Adrenal gland (tissue), 12 donors: Measurements from ENCODE around the gene CD248. TPM values are rescaled to one million over a fixed set of nuclear protein-coding genes. Genes with fewer than 3 reads are reported as not detected.
A peak's percentile ranks its signal among the peaks of the same experiment; 100 is the strongest.
"Not testable (repeated sequence)": the region's sequence is repeated elsewhere in the genome, so short reads cannot be mapped to it uniquely, and the experiment has no call there.

Experiments
- DNase-seq, 7 donors: peaks; one replicate each; pipeline ENCODE4 v3.0.0-alpha.2; 2019 to 2020
- H3K27ac ChIP-seq, 5 donors: fragments of 200-600 bp; sonication (generic) in 4 of 5; 1 replicate in 3 of 5; 2 replicates in 2 of 5; pipeline versions ENCODE4 v1.5.1 to v1.8.0; 2016 to 2020; ENCODE audit warnings: mild to moderate bottlenecking in 1 of 5
- H3K27me3 ChIP-seq: fragments of 200-600 bp; 2 replicates; pipeline ENCODE4 v1.8.0; 2021
- H3K36me3 ChIP-seq, 2 donors: fragments of 200-600 bp; replicated peaks in 1 of 2; 1 replicate in 1 of 2; 2 replicates in 1 of 2; pipeline versions ENCODE4 v1.5.1 to v1.8.0; 2018 to 2022
- H3K4me1 ChIP-seq, 2 donors: fragments of 200-600 bp; replicated peaks in 1 of 2; 1 replicate in 1 of 2; 2 replicates in 1 of 2; pipeline versions ENCODE4 v1.5.1 to v1.8.0; 2018 to 2021
- H3K4me3 ChIP-seq, 4 donors: fragments of 200-600 bp; sonication (generic) in 3 of 4; one replicate each; pipeline ENCODE4 v1.5.1; 2016 to 2018
- H3K9me3 ChIP-seq, 3 donors: fragments of 200-600 bp; sonication (generic) in 1 of 3; replicated peaks in 1 of 3; 1 replicate in 2 of 3; 2 replicates in 1 of 3; pipeline versions ENCODE4 v1.5.1 to v1.8.0; 2016 to 2021
- POLR2A ChIP-seq, 2 donors: fragments of 450-650 bp; IDR thresholded peaks; one replicate each; pipeline ENCODE4 v1.6.1; 2017; ENCODE audit warnings: antibody characterized with exemption in 2 of 2, mild to moderate bottlenecking in 2 of 2, moderate library complexity in 1 of 2
- WGBS, 4 donors: extraction: QIAGEN DNeasy Blood & Tissue Kit in 2 of 4; methylation state at CpG; one replicate each; pipeline versions ENCODE4 v1.1.5 to v1.1.7; 2013 to 2017; 5-methylcytosine and 5-hydroxymethylcytosine counted together
- intact Hi-C, 2 donors: fragments of 100-400 bp; cut with DNase I; formaldehyde crosslinking; loops; one replicate each; pipeline versions ENCODE4 v1.14.1 to v1.15.0; 2022 to 2023
- polyA plus RNA-seq, 3 donors: library from polyadenylated mRNA; stranded (reverse); fragments of 200-250 nt in 2 of 3; fragments of 350-450 nt in 1 of 3; fragmentation: Illumina TruSeq in 1 of 3; extraction: RNeasy Lipid Tissue Mini Kit (QIAGEN cat#74804) in 1 of 3; gene quantifications; one replicate each; pipeline ENCODE4 v1.2.3, GENCODE V29; 2013 to 2014
- total RNA-seq, 9 donors: library from RNA; depleted of rRNA in 4 of 9; stranded (reverse); fragments of >200 nt in 4 of 9; fragments of 120-200 nt in 1 of 9; fragmentation: NEBNext Ultra II Directional in 1 of 9; extraction: Animal tissue kit (Norgen Biotek cat#: 25700) in 1 of 9; gene quantifications; one replicate each; pipeline versions ENCODE4 v1.1.0 to v1.2.4, GENCODE V29; 2013 to 2023
- TF ChIP-seq, protein P1 (sequence below), 6 experiments: fragments of 450-650 bp in 4 of 6; fragments of 200-600 bp in 2 of 6; sonication (generic) in 1 of 6; IDR thresholded peaks; 1 replicate in 5 of 6; 2 replicates in 1 of 6; pipeline versions ENCODE4 v1.5.1 to v1.8.0; 2016 to 2021; ENCODE audit warnings: antibody characterized with exemption in 6 of 6, mild to moderate bottlenecking in 2 of 6, moderate library complexity in 1 of 6
- donor health status: healthy with polysubstance abuse.
- donor health status: Bipolar disorder and iron deficiency.
- donor health status: DM: yes; HTN: yes; CAD: no.
- donor health status: DM: no; HTN: no; CAD: no.
- donor health status: DM: no; HTN: no; CAD: no.
- donor health status: DM: yes; HTN: yes; CAD: no.

CD248 gene
- total and polyA plus RNA-seq, 12 donors, result 3.8 to 28.0 (median 15.8) TPM

DNA sequence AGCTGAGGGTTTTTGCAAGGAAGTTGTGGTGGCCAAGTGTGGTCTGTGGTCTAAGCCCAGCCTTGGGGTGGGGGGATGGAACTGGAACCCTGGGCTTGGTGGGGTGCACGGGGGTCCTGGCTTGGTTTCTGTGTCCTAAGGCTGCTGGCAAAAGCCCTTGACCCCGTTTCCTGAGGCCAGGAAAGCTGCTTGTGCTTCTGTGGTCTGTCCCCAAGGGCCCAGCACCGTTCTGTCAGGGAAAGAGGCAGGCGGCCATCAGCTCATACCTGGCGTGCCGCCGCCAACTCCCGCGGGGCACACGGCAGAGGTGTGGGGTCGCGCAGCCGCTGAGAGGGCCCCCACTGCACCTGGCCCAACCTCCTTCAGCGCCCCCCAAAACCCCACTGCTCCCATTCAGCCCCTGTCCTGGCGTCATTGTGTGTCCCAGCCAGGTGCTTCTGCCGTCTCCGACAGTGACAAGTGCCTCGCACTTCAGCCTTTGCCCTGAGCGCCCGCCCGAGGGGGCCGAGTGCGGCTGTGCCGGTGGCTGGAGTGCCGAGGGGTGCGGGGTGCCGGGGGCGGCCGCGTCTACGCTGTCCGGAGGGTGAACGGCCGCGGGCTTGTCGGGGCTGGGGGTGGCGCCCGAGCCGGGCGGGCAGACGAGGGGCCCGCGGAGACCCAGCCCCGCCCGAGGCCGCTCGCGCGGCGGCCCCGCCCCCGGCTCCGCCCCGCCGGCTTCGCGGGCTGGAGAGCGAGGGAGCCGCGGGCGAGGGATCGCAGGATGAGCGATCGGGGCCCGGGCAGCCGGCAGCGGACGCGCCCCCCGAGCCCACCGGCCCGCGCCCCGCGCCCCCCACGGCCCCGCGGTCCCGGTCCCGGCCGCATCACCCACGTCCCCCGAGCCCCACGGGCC is 39.1 kb downstream of the CD248 start, which contains the start of gene CNIH2:
CNIH2 (plus strand) TSS at position 705 of the 892 bp plus-strand sequence. CDS start 282 bp downstream, outside the sequence.
- Histone ChIP-seq H3K4me3 (peak within 1 kb of the TSS in 1 of 4 donors; percentile 55), H3K4me1 (peaks cover 6% of the 10 kb centered on the region in 2 donors), H3K36me3 (peaks cover 0 to 37% of the 10 kb centered on the region in 2 donors), H3K27me3 (no peaks in the 10 kb centered on the region), H3K9me3 (no peaks in the 10 kb centered on the region), H3K27ac (peak within 1 kb of the TSS in 2 of 5 donors; percentile 30 to 74)
- WGBS, 4 donors, result 3 to 21% (median 10%) methylated on average over 9 to 80 of the region's 84 CpGs
- DNase-seq, result peak in 1 of 7 donors; percentile 31
- intact Hi-C loops, result no loop called here
- TF ChIP-seq, protein P1, sequence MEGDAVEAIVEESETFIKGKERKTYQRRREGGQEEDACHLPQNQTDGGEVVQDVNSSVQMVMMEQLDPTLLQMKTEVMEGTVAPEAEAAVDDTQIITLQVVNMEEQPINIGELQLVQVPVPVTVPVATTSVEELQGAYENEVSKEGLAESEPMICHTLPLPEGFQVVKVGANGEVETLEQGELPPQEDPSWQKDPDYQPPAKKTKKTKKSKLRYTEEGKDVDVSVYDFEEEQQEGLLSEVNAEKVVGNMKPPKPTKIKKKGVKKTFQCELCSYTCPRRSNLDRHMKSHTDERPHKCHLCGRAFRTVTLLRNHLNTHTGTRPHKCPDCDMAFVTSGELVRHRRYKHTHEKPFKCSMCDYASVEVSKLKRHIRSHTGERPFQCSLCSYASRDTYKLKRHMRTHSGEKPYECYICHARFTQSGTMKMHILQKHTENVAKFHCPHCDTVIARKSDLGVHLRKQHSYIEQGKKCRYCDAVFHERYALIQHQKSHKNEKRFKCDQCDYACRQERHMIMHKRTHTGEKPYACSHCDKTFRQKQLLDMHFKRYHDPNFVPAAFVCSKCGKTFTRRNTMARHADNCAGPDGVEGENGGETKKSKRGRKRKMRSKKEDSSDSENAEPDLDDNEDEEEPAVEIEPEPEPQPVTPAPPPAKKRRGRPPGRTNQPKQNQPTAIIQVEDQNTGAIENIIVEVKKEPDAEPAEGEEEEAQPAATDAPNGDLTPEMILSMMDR (IDR thresholded peaks at IDR 0.05), result no peak
- TF ChIP-seq POLR2A (IDR thresholded peaks at IDR 0.05), result no peak

GRCh38 chr11:66277064-66277463 is 39.8 kb downstream of the CD248 start:
- peak overlapping the region in 1 of 5 donors; percentile 30 for H3K27ac ChIP-seq
- 57 to 77% (median 69%) methylated on average over 4 of the region's 4 CpGs for WGBS, 4 donors

DNA sequence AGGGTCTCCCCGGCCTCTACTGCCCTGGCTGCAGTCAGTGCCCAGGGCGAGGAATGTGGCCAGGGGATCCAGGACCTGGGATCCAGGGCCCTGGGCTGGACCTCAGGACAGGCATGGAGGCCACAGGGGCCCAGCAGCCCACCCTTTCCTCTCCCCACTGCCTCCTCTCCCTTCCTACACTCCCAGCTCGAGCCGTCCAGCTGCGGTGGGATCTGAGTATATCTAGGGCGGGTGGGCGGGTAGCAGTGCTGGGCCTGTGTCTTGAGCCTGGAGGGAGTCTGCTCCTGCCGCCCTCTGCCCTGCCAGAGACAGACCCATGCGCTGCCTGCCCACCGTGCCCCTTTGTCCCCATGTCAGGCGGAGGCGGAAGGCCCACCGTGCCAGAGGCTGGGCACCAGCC is 40.2 kb downstream of the CD248 start:
- H3K27ac ChIP-seq, DNase-seq, intact Hi-C loops, H3K4me1 ChIP-seq, H3K4me3 ChIP-seq, H3K27me3 ChIP-seq, H3K9me3 ChIP-seq: not testable (repeated sequence)
- WGBS, 4 donors, result 83 to 88% (median 86%) methylated on average over 4 to 13 of the region's 13 CpGs
- peaks cover 0 to 48% of the 10 kb centered on the region in 2 donors for H3K36me3 ChIP-seq

More at GRCh38 chr11:66277064-66277463, 39.8 kb downstream of the CD248 start:
- H3K4me1 ChIP-seq, H3K4me3 ChIP-seq, intact Hi-C loops, H3K9me3 ChIP-seq, H3K27me3 ChIP-seq, DNase-seq: not testable (repeated sequence)
- peaks cover 0 to 43% of the 10 kb centered on the region in 2 donors for H3K36me3 ChIP-seq

DNA sequence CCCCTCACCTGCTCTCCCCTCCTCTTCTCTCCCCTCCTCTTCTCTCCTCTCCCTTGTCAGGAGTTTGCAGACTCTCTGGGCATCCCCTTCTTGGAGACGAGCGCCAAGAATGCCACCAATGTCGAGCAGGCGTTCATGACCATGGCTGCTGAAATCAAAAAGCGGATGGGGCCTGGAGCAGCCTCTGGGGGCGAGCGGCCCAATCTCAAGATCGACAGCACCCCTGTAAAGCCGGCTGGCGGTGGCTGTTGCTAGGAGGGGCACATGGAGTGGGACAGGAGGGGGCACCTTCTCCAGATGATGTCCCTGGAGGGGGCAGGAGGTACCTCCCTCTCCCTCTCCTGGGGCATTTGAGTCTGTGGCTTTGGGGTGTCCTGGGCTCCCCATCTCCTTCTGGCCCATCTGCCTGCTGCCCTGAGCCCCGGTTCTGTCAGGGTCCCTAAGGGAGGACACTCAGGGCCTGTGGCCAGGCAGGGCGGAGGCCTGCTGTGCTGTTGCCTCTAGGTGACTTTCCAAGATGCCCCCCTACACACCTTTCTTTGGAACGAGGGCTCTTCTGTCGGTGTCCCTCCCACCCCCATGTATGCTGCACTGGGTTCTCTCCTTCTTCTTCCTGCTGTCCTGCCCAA is 40.7 kb downstream of the CD248 start:
- Histone ChIP-seq H3K4me3 (no peak overlapping the region), H3K36me3 (peaks cover 0 to 49% of the 10 kb centered on the region in 2 donors), H3K9me3 (no peaks in the 10 kb centered on the region), H3K27me3 (no peaks in the 10 kb centered on the region), H3K4me1 (peaks cover 6% of the 10 kb centered on the region in 2 donors), H3K27ac (no peak overlapping the region)
- intact Hi-C loops, result no loop called here
- TF ChIP-seq, protein P1 (IDR thresholded peaks at IDR 0.05), result no peak
- no peak for TF ChIP-seq POLR2A (IDR thresholded peaks at IDR 0.05)
- 86 to 96% (median 89%) methylated on average over 5 to 14 of the region's 14 CpGs for WGBS, 4 donors
- DNase-seq, result no peak

GRCh38 chr11:66275396-66275795 is 41.4 kb downstream of the CD248 start:
- Histone ChIP-seq H3K27ac (no peak overlapping the region), H3K27me3 (no peaks in the 10 kb centered on the region)

More at GRCh38 chr11:66275396-66275795, 41.4 kb downstream of the CD248 start:
- DNase-seq, result no peak
- 90 to 97% (median 93%) methylated on average over 5 to 8 of the region's 8 CpGs for WGBS, 4 donors
- Histone ChIP-seq H3K4me1 (peaks cover 6 to 7% of the 10 kb centered on the region in 2 donors), H3K4me3 (no peak overlapping the region), H3K9me3 (no peaks in the 10 kb centered on the region), H3K36me3 (peaks cover 0 to 55% of the 10 kb centered on the region in 2 donors)
- TF ChIP-seq, protein P1 (IDR thresholded peaks at IDR 0.05), result no peak
- TF ChIP-seq POLR2A (IDR thresholded peaks at IDR 0.05), result no peak
- intact Hi-C loops, result no loop called here
